Skeletal muscle tissue (tissue), 4 donors: ENCODE measurements around the gene ABHD12B. TPM values are rescaled to one million over a fixed set of nuclear protein-coding genes. Genes with fewer than 3 reads are reported as not detected.
"Not testable (repeated sequence)": the region's sequence is repeated elsewhere in the genome, so short reads cannot be mapped to it uniquely, and the experiment has no call there.

ENCODE experiments used
- H3K27ac ChIP-seq: one replicate; pipeline ENCODE4 v1.7.0; 2013; ENCODE audit warnings: mild to moderate bottlenecking, low read depth, low read length, inconsistent platforms
- H3K27me3 ChIP-seq, 3 donors: one replicate each; pipeline ENCODE4 v1.7.0; 2013; ENCODE audit warnings: low read length in 3 of 3; ENCODE audit not compliant: control insufficient read depth in 3 of 3, insufficient read depth in 3 of 3
- H3K36me3 ChIP-seq, 3 donors: one replicate each; pipeline ENCODE4 v1.7.0; 2013; ENCODE audit warnings: low read length in 3 of 3; ENCODE audit not compliant: control insufficient read depth in 3 of 3, insufficient read depth in 3 of 3
- H3K4me1 ChIP-seq, 3 donors: one replicate each; pipeline ENCODE4 v1.7.0; 2013; ENCODE audit warnings: low read length in 3 of 3, mild to moderate bottlenecking in 3 of 3; ENCODE audit not compliant: control insufficient read depth in 3 of 3, insufficient read depth in 3 of 3
- H3K4me3 ChIP-seq, 3 donors: one replicate each; pipeline ENCODE4 v1.7.0; 2013; ENCODE audit warnings: low read length in 3 of 3
- H3K9ac ChIP-seq, 3 donors: one replicate each; pipeline ENCODE4 v1.7.0; 2013; ENCODE audit warnings: low read length in 3 of 3, mild to moderate bottlenecking in 3 of 3, moderate library complexity in 2 of 3, low read depth in 1 of 3
- H3K9me3 ChIP-seq, 3 donors: one replicate each; pipeline ENCODE4 v1.7.0; 2013; ENCODE audit warnings: low read length in 3 of 3; ENCODE audit not compliant: control insufficient read depth in 3 of 3
- total RNA-seq: library from RNA; depleted of rRNA; stranded (reverse); fragments of >200 nt; gene quantifications from one replicate; pipeline ENCODE4 v1.2.3, GENCODE V29; 2014
- donor health status: Osteomylitis.

ABHD12B gene
- total RNA-seq, 1 donor from 2014 or later: not detected

- Histone ChIP-seq H3K27ac (no peak overlapping the region), H3K9ac (no peak overlapping the region), H3K9me3 (no peaks in the 10 kb centered on the region), H3K4me3 (no peak overlapping the region), H3K27me3 (no peaks in the 10 kb centered on the region), H3K36me3 (no peaks in the 10 kb centered on the region), H3K4me1 (no peaks in the 10 kb centered on the region)
Observed at GRCh38 chr14:50883827-50884197, 12.0 kb downstream of the ABHD12B start.

- Histone ChIP-seq H3K9me3 (no peaks in the 10 kb centered on the region), H3K27ac (no peak overlapping the region), H3K4me1 (no peaks in the 10 kb centered on the region), H3K9ac (no peak overlapping the region), H3K4me3 (no peak overlapping the region), H3K27me3 (no peaks in the 10 kb centered on the region), H3K36me3 (no peaks in the 10 kb centered on the region)
Observed at GRCh38 chr14:50887476-50887875, 15.6 kb downstream of the ABHD12B start.

- no peaks in the 10 kb centered on the region for H3K36me3 ChIP-seq
- no peaks in the 10 kb centered on the region for H3K27me3 ChIP-seq
- H3K4me1 ChIP-seq: no peaks in the 10 kb centered on the region
- no peak overlapping the region for H3K4me3 ChIP-seq
- H3K27ac ChIP-seq: no peak overlapping the region
- no peaks in the 10 kb centered on the region for H3K9me3 ChIP-seq
- H3K9ac ChIP-seq: no peak overlapping the region
Observed at GRCh38 chr14:50892255-50892654, 20.4 kb downstream of the ABHD12B start.

GRCh38 chr14:50896421-50896820, 24.6 kb downstream of the ABHD12B start:
- H3K36me3 ChIP-seq, H3K27ac ChIP-seq, H3K4me3 ChIP-seq, H3K4me1 ChIP-seq, H3K9me3 ChIP-seq, H3K9ac ChIP-seq, H3K27me3 ChIP-seq: not testable (repeated sequence)

- H3K4me1 ChIP-seq, H3K9ac ChIP-seq, H3K9me3 ChIP-seq, H3K36me3 ChIP-seq, H3K4me3 ChIP-seq, H3K27me3 ChIP-seq, H3K27ac ChIP-seq: not testable (repeated sequence)
Observed at GRCh38 chr14:50897005-50897404, 25.2 kb downstream of the ABHD12B start.

GRCh38 chr14:50897658-50898175, 25.9 kb downstream of the ABHD12B start:
- Histone ChIP-seq H3K27ac (no peak overlapping the region), H3K27me3 (no peaks in the 10 kb centered on the region), H3K9me3 (no peaks in the 10 kb centered on the region)

GRCh38 chr14:50901361-50901760, 29.5 kb downstream of the ABHD12B start:
- H3K27ac ChIP-seq: no peak overlapping the region
- H3K27me3 ChIP-seq: no peaks in the 10 kb centered on the region
- H3K36me3 ChIP-seq: peaks cover 0 to 6% (median 0%) of the 10 kb centered on the region in 3 donors
- H3K9me3 ChIP-seq: no peaks in the 10 kb centered on the region
- H3K4me3 ChIP-seq: no peak overlapping the region
- no peak overlapping the region for H3K9ac ChIP-seq
- H3K4me1 ChIP-seq: no peaks in the 10 kb centered on the region

More at GRCh38 chr14:50897658-50898175, 25.9 kb downstream of the ABHD12B start:
- Histone ChIP-seq H3K4me3 (no peak overlapping the region), H3K9ac (no peak overlapping the region), H3K4me1 (no peaks in the 10 kb centered on the region), H3K36me3 (no peaks in the 10 kb centered on the region)

- Histone ChIP-seq H3K27ac (no peak overlapping the region), H3K4me1 (no peaks in the 10 kb centered on the region), H3K27me3 (no peaks in the 10 kb centered on the region), H3K9me3 (no peaks in the 10 kb centered on the region), H3K9ac (no peak overlapping the region), H3K36me3 (peaks cover 0 to 6% (median 6%) of the 10 kb centered on the region in 3 donors), H3K4me3 (no peak overlapping the region)
Observed at GRCh38 chr14:50904719-50905118, 32.9 kb downstream of the ABHD12B start.

GRCh38 chr14:50906326-50907065, 34.6 kb downstream of the ABHD12B start:
- H3K27me3 ChIP-seq: no peaks in the 10 kb centered on the region
- H3K27ac ChIP-seq: no peak overlapping the region
- H3K36me3 ChIP-seq: peaks cover 4 to 13% (median 11%) of the 10 kb centered on the region in 3 donors
- H3K9me3 ChIP-seq: no peaks in the 10 kb centered on the region
- no peaks in the 10 kb centered on the region for H3K4me1 ChIP-seq
- H3K9ac ChIP-seq: no peak overlapping the region
- no peak overlapping the region for H3K4me3 ChIP-seq

GRCh38 chr14:50910495-50911420, 38.9 kb downstream of the ABHD12B start:
- no peaks in the 10 kb centered on the region for H3K27me3 ChIP-seq
- no peak overlapping the region for H3K9ac ChIP-seq
- H3K4me1 ChIP-seq: no peaks in the 10 kb centered on the region
- peaks cover 7 to 24% (median 23%) of the 10 kb centered on the region in 3 donors for H3K36me3 ChIP-seq
- H3K9me3 ChIP-seq: no peaks in the 10 kb centered on the region
- no peak overlapping the region for H3K27ac ChIP-seq
- H3K4me3 ChIP-seq: no peak overlapping the region
